CD4-positive, CD25-positive, alpha-beta regulatory T cell (primary cell): Measurements from ENCODE around the gene BDKRB2. TPM values are rescaled to one million over a fixed set of nuclear protein-coding genes. Genes with fewer than 3 reads are reported as not detected.

Experiments used
- ATAC-seq, 2 donors: fragments of 150-1000 bp; cut with Tn5 transposase; one replicate each; pipeline ENCODE4 v1.10.0; 2021; ENCODE audit warnings: low read depth in 2 of 2, moderate number of reproducible peaks in 2 of 2, moderate library complexity in 1 of 2
- DNase-seq, 3 donors: peaks; one replicate each; pipeline versions ENCODE4 v3.0.0 to v3.0.0-alpha.2; 2012 to 2022; ENCODE audit warnings: mixed read lengths in 1 of 3
- H3K27ac ChIP-seq: one replicate; pipeline ENCODE4 v1.7.0; 2013; ENCODE audit warnings: mild to moderate bottlenecking, low read length; ENCODE audit not compliant: insufficient read depth, poor library complexity, severe bottlenecking
- H3K27me3 ChIP-seq: one replicate; pipeline ENCODE4 v1.7.0; 2013; ENCODE audit warnings: low read length; ENCODE audit not compliant: control insufficient read depth, insufficient read depth
- H3K36me3 ChIP-seq: one replicate; pipeline ENCODE4 v1.7.0; 2013; ENCODE audit warnings: mild to moderate bottlenecking, low read length, moderate library complexity; ENCODE audit not compliant: control insufficient read depth, insufficient read depth
- H3K4me1 ChIP-seq: 2 replicates; pipeline ENCODE4 v1.7.0; 2013; ENCODE audit warnings: mild to moderate bottlenecking, low read length; ENCODE audit not compliant: insufficient read depth, control insufficient read depth, poor library complexity, severe bottlenecking
- H3K4me3 ChIP-seq: one replicate; pipeline ENCODE4 v1.7.0; 2013; ENCODE audit warnings: low read depth, mild to moderate bottlenecking, low read length, moderate library complexity
- H3K9me3 ChIP-seq, 2 experiments: 1 replicate in 1 of 2; 2 replicates in 1 of 2; pipeline ENCODE4 v1.7.0; 2013; ENCODE audit warnings: low read length in 2 of 2, mild to moderate bottlenecking in 1 of 2, moderate library complexity in 1 of 2; ENCODE audit not compliant: control insufficient read depth in 2 of 2
- H3K27ac Mint-ChIP-seq, 3 donors: one replicate each; pipeline ENCODE4 v1.8.0; 2020 to 2022; ENCODE audit warnings: mild to moderate bottlenecking in 3 of 3, mixed read lengths in 3 of 3, moderate library complexity in 2 of 3
- H3K27me3 Mint-ChIP-seq: one replicate; pipeline ENCODE4 v1.8.0; 2022; ENCODE audit warnings: mild to moderate bottlenecking, mixed read lengths
- H3K36me3 Mint-ChIP-seq: one replicate; pipeline ENCODE4 v1.8.0; 2020; ENCODE audit warnings: mixed read lengths
- H3K4me1 Mint-ChIP-seq, 4 donors: one replicate each; pipeline ENCODE4 v1.8.0; 2020 to 2022; ENCODE audit warnings: mixed read lengths in 4 of 4, mild to moderate bottlenecking in 1 of 4
- H3K4me3 Mint-ChIP-seq, 4 donors: one replicate each; pipeline ENCODE4 v1.8.0; 2020 to 2022; ENCODE audit warnings: mild to moderate bottlenecking in 4 of 4, mixed read lengths in 4 of 4, moderate library complexity in 3 of 4
- H3K9me3 Mint-ChIP-seq, 7 donors: one replicate each; pipeline ENCODE4 v1.8.0; 2020 to 2022; ENCODE audit warnings: mixed read lengths in 7 of 7, mild to moderate bottlenecking in 3 of 7, moderate library complexity in 2 of 7
- polyA plus RNA-seq, 4 donors: library from polyadenylated mRNA; unstranded; fragments of 300-500 nt; fragmentation: Illumina TruSeq; gene quantifications; one replicate each; pipeline ENCODE4 v1.2.3, GENCODE V29; 2021
- total RNA-seq: library from RNA; stranded (reverse); gene quantifications from one replicate; pipeline ENCODE4 v1.2.3, GENCODE V29; 2022

BDKRB2 gene
- total and polyA plus RNA-seq, 5 donors from 2014 or later: not detected

DNA sequence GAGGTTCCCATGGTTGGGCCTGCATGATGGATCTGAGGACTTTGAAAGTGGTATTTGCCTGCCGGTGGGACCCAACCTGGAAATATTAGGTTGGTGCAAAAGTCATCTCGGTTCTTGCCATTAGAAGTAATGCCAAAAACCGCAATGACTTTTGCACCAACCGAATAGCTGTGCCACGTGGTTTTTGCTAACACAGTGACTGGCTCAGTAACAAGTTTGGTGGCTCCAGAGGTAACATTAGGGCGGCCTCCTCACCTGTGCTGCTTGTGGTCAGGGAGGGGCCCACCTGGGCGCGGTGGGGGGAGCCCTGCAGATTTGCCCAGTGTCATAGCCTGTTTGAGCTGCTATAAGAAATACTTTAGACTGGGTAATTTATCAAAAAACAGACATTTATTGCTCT lies 1.8 kb downstream of the BDKRB2 start:
- DNase-seq (no peak), ATAC-seq (no peak)
- Mint-ChIP-seq H3K36me3 (no peaks in the 10 kb centered on the region), H3K27ac (no peak overlapping the region), H3K4me3 (no peak overlapping the region), H3K9me3 (peaks cover 0 to 7% (median 0%) of the 10 kb centered on the region in 7 donors), H3K27me3 (peaks cover 33% of the 10 kb centered on the region), H3K4me1 (peaks cover 0 to 6% (median 1%) of the 10 kb centered on the region in 4 donors)
- Histone ChIP-seq H3K9me3 (no peaks in the 10 kb centered on the region), H3K27me3 (no peaks in the 10 kb centered on the region), H3K36me3 (no peaks in the 10 kb centered on the region), H3K27ac (no peak overlapping the region), H3K4me1 (no peaks in the 10 kb centered on the region), H3K4me3 (no peak overlapping the region)

GRCh38 chr14:96207686-96208085 lies 3.0 kb downstream of the BDKRB2 start:
- Histone ChIP-seq H3K9me3 (peaks cover 4 to 7% of the 10 kb centered on the region in 2 experiments), H3K4me3 (no peak overlapping the region), H3K27ac (no peak overlapping the region), H3K36me3 (no peaks in the 10 kb centered on the region), H3K4me1 (no peaks in the 10 kb centered on the region), H3K27me3 (no peaks in the 10 kb centered on the region)
- no peaks in the 10 kb centered on the region for H3K36me3 Mint-ChIP-seq
- H3K9me3 Mint-ChIP-seq: peaks cover 0 to 7% (median 0%) of the 10 kb centered on the region in 7 donors
- H3K27me3 Mint-ChIP-seq: peaks cover 38% of the 10 kb centered on the region
- DNase-seq (no peak), ATAC-seq (no peak)
- no peak overlapping the region for H3K27ac Mint-ChIP-seq
- H3K4me3 Mint-ChIP-seq: no peak overlapping the region
- H3K4me1 Mint-ChIP-seq: peaks cover 0 to 6% (median 1%) of the 10 kb centered on the region in 4 donors

DNA sequence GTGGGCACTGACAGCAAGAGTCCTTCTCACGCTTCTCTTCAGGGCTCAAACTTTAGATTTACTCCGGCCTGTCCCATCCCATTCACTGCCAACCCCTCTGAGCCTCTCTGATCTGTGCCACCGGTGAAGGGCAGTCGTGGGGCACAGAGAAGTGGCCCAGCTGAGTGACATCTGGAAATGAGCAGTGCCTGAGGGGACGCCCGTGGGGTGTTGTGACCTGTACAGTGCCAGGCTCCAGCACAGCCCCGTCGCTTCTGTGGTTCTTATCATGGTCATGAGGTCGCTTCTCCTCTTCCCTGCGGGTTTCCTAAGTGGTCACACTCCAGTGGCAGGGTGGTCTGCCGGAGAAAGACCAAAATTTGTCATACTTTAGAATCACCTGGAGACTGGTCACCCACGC lies 4.1 kb downstream of the BDKRB2 start:
- Mint-ChIP-seq H3K36me3 (no peaks in the 10 kb centered on the region), H3K4me3 (no peak overlapping the region), H3K4me1 (peaks cover 0 to 6% (median 1%) of the 10 kb centered on the region in 4 donors), H3K27me3 (peaks cover 29% of the 10 kb centered on the region), H3K27ac (no peak overlapping the region), H3K9me3 (peaks cover 0 to 8% (median 0%) of the 10 kb centered on the region in 7 donors)
- no peaks in the 10 kb centered on the region for H3K27me3 ChIP-seq
- H3K9me3 ChIP-seq: peaks cover 4 to 7% of the 10 kb centered on the region in 2 experiments
- H3K27ac ChIP-seq: no peak overlapping the region
- H3K4me3 ChIP-seq: no peak overlapping the region
- no peaks in the 10 kb centered on the region for H3K36me3 ChIP-seq
- H3K4me1 ChIP-seq: no peaks in the 10 kb centered on the region
- no peak for ATAC-seq
- DNase-seq: no peak

DNA sequence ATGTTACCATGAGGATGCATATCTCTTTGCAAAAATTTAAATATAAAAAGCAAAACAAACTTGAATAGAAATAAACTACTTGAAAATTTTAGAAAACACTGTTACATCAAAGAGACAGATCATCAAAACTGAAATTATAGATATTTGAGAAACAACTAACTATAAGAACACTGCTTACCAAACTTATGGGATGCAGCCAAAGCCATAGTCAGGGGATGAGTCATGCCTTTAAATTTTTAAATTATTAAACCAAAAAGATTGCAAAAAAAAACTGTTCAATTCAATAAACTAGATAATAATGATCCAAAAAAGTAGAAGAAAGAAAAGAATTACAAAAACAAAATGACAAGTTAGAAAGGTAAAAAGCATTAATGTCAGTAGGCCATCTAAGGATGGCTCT lies 7.5 kb downstream of the BDKRB2 start:
- no peaks in the 10 kb centered on the region for H3K4me1 ChIP-seq
- H3K4me1 Mint-ChIP-seq: no peaks in the 10 kb centered on the region
- DNase-seq: no peak
- H3K4me3 ChIP-seq: no peak overlapping the region
- H3K9me3 Mint-ChIP-seq: peaks cover 0 to 8% (median 0%) of the 10 kb centered on the region in 7 donors
- H3K36me3 ChIP-seq: no peaks in the 10 kb centered on the region
- no peak overlapping the region for H3K4me3 Mint-ChIP-seq
- H3K27ac Mint-ChIP-seq: no peak overlapping the region
- peaks cover 18% of the 10 kb centered on the region for H3K27me3 Mint-ChIP-seq
- H3K27me3 ChIP-seq: no peaks in the 10 kb centered on the region
- ATAC-seq: no peak
- no peaks in the 10 kb centered on the region for H3K36me3 Mint-ChIP-seq
- H3K27ac ChIP-seq: no peak overlapping the region
- H3K9me3 ChIP-seq: peaks cover 4 to 7% of the 10 kb centered on the region in 2 experiments

DNA sequence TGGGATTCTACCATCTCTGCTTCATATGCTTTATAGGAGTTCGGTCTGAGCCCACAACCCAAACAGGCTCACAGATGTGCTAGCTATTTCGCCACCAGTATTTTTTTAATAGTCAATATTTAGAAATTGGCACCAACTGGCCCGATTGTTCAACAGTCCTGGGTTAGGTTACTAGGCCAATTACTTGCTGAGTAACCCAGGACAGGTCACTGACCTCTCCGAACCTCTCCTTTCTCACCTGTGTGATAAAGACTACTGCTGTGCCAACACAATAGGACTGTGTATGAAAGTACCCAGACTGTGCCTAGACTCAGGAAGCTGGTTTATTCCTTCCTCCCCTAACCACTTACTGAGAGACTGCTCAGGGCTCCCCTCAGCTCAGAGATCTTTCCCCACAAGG lies 8.3 kb downstream of the BDKRB2 start:
- no peaks in the 10 kb centered on the region for H3K36me3 ChIP-seq
- Mint-ChIP-seq H3K4me3 (no peak overlapping the region), H3K27ac (no peak overlapping the region), H3K27me3 (peaks cover 14% of the 10 kb centered on the region), H3K9me3 (peaks cover 0 to 8% (median 0%) of the 10 kb centered on the region in 7 donors), H3K36me3 (no peaks in the 10 kb centered on the region), H3K4me1 (no peaks in the 10 kb centered on the region)
- ATAC-seq (no peak), DNase-seq (no peak)
- H3K4me3 ChIP-seq: no peak overlapping the region
- H3K27me3 ChIP-seq: no peaks in the 10 kb centered on the region
- no peak overlapping the region for H3K27ac ChIP-seq
- peaks cover 4 to 7% of the 10 kb centered on the region in 2 experiments for H3K9me3 ChIP-seq
- no peaks in the 10 kb centered on the region for H3K4me1 ChIP-seq

- H3K4me3 Mint-ChIP-seq: no peak overlapping the region
- DNase-seq (no peak), ATAC-seq (no peak)
- no peak overlapping the region for H3K4me3 ChIP-seq
- no peaks in the 10 kb centered on the region for H3K36me3 ChIP-seq
- H3K9me3 Mint-ChIP-seq: peaks cover 0 to 8% (median 0%) of the 10 kb centered on the region in 7 donors
- peaks cover 4 to 7% of the 10 kb centered on the region in 2 experiments for H3K9me3 ChIP-seq
- no peaks in the 10 kb centered on the region for H3K27me3 ChIP-seq
- H3K4me1 ChIP-seq: no peaks in the 10 kb centered on the region
- H3K27me3 Mint-ChIP-seq: peaks cover 14% of the 10 kb centered on the region
- H3K27ac ChIP-seq: no peak overlapping the region
- no peak overlapping the region for H3K27ac Mint-ChIP-seq
- H3K36me3 Mint-ChIP-seq: no peaks in the 10 kb centered on the region
- H3K4me1 Mint-ChIP-seq: no peaks in the 10 kb centered on the region
Measured at GRCh38 chr14:96213871-96214465, 9.3 kb downstream of the BDKRB2 start.

GRCh38 chr14:96214793-96215192 lies 10.2 kb downstream of the BDKRB2 start:
- Mint-ChIP-seq H3K27ac (no peak overlapping the region), H3K9me3 (peaks cover 0 to 8% (median 0%) of the 10 kb centered on the region in 7 donors), H3K27me3 (peaks cover 14% of the 10 kb centered on the region), H3K36me3 (no peaks in the 10 kb centered on the region), H3K4me3 (no peak overlapping the region), H3K4me1 (no peaks in the 10 kb centered on the region)
- Histone ChIP-seq H3K27ac (no peak overlapping the region), H3K9me3 (peaks cover 4 to 7% of the 10 kb centered on the region in 2 experiments), H3K27me3 (no peaks in the 10 kb centered on the region), H3K4me1 (no peaks in the 10 kb centered on the region), H3K36me3 (no peaks in the 10 kb centered on the region), H3K4me3 (no peak overlapping the region)
- ATAC-seq (no peak), DNase-seq (no peak)
